T-helper 1 cell treated with Interleukin-12 subunit alpha and Interleukin-12 subunit beta and Interleukin-4 antibody, amounts not matched to agents 30 μg/mL and 1 μg/mL, for 36 hours (primary cell): ENCODE data around the gene NRGN.
"Not testable (repeated sequence)": the region's sequence is repeated elsewhere in the genome, so short reads cannot be mapped to it uniquely, and the experiment has no call there.

ENCODE experiments used
- H3K27ac Mint-ChIP-seq: one replicate; pipeline ENCODE4 v1.8.0; 2021; ENCODE audit warnings: mild to moderate bottlenecking, mixed read lengths
- H3K27me3 Mint-ChIP-seq: one replicate; pipeline ENCODE4 v1.8.0; 2021; ENCODE audit warnings: low read depth, mixed read lengths
- H3K36me3 Mint-ChIP-seq: one replicate; pipeline ENCODE4 v1.8.0; 2021; ENCODE audit warnings: low read depth, mixed read lengths
- H3K4me1 Mint-ChIP-seq: one replicate; pipeline ENCODE4 v1.8.0; 2021; ENCODE audit warnings: low read depth, mixed read lengths
- H3K4me3 Mint-ChIP-seq: one replicate; pipeline ENCODE4 v1.8.0; 2021; ENCODE audit warnings: mild to moderate bottlenecking, moderate library complexity, mixed read lengths
- H3K9me3 Mint-ChIP-seq: one replicate; pipeline ENCODE4 v1.8.0; 2021; ENCODE audit warnings: mixed read lengths

NRGN gene

GRCh38 chr11:124758355-124759265 is 18.9 kb downstream of the NRGN start:
- H3K27ac Mint-ChIP-seq = no peak overlapping the region
- H3K4me3 Mint-ChIP-seq = peak overlapping the region; percentile 56
- no peaks in the 10 kb centered on the region for H3K9me3 Mint-ChIP-seq
- H3K27me3 Mint-ChIP-seq = peaks cover 70% of the 10 kb centered on the region
- no peaks in the 10 kb centered on the region for H3K36me3 Mint-ChIP-seq
- H3K4me1 Mint-ChIP-seq = peaks cover 11% of the 10 kb centered on the region

GRCh38 chr11:124759266-124760204 is 19.8 kb downstream of the NRGN start:
- Mint-ChIP-seq H3K27ac (no peak overlapping the region), H3K27me3 (peaks cover 68% of the 10 kb centered on the region), H3K4me1 (peaks cover 11% of the 10 kb centered on the region), H3K9me3 (no peaks in the 10 kb centered on the region), H3K4me3 (peak overlapping the region; percentile 7), H3K36me3 (no peaks in the 10 kb centered on the region)

GRCh38 chr11:124760205-124760652 is 20.5 kb downstream of the NRGN start:
- Mint-ChIP-seq H3K9me3 (no peaks in the 10 kb centered on the region), H3K36me3 (no peaks in the 10 kb centered on the region), H3K27me3 (peaks cover 62% of the 10 kb centered on the region), H3K27ac (no peak overlapping the region), H3K4me1 (peaks cover 11% of the 10 kb centered on the region), H3K4me3 (no peak overlapping the region)

- Mint-ChIP-seq H3K36me3 (peaks cover 1% of the 10 kb centered on the region), H3K27me3 (peaks cover 62% of the 10 kb centered on the region), H3K9me3 (no peaks in the 10 kb centered on the region), H3K27ac (no peak overlapping the region), H3K4me3 (peak overlapping the region; percentile 21), H3K4me1 (peaks cover 11% of the 10 kb centered on the region)
Observed at GRCh38 chr11:124760806-124761205, 21.1 kb downstream of the NRGN start.

GRCh38 chr11:124761301-124762104 is 21.8 kb downstream of the NRGN start:
- Mint-ChIP-seq H3K4me3 (peak overlapping the region; percentile 28), H3K9me3 (no peaks in the 10 kb centered on the region), H3K36me3 (peaks cover 4% of the 10 kb centered on the region), H3K27ac (no peak overlapping the region), H3K27me3 (peaks cover 55% of the 10 kb centered on the region), H3K4me1 (peaks cover 11% of the 10 kb centered on the region)

- no peak within 1 kb of the TSS for H3K27ac Mint-ChIP-seq
- peaks cover 6% of the 10 kb centered on the region for H3K36me3 Mint-ChIP-seq
- H3K27me3 Mint-ChIP-seq = peaks cover 48% of the 10 kb centered on the region
- H3K4me1 Mint-ChIP-seq = peaks cover 11% of the 10 kb centered on the region
- no peaks in the 10 kb centered on the region for H3K9me3 Mint-ChIP-seq
- peak within 1 kb of the TSS; percentile 95 for H3K4me3 Mint-ChIP-seq
Observed at GRCh38 chr11:124762105-124762623, 22.4 kb downstream of the NRGN start, which contains the start of gene ESAM. ESAM (minus strand) TSS chr11:124762290; CDS start chr11:124762154, 136 bp downstream.

GRCh38 chr11:124762624-124763155 is 22.9 kb downstream of the NRGN start:
- Mint-ChIP-seq H3K36me3 (peaks cover 6% of the 10 kb centered on the region), H3K4me3 (peak overlapping the region; percentile 95), H3K9me3 (no peaks in the 10 kb centered on the region), H3K27me3 (peaks cover 43% of the 10 kb centered on the region), H3K4me1 (peaks cover 11% of the 10 kb centered on the region), H3K27ac (no peak overlapping the region)

GRCh38 chr11:124763156-124763947 is 23.6 kb downstream of the NRGN start:
- H3K27ac Mint-ChIP-seq = no peak overlapping the region
- peaks cover 8% of the 10 kb centered on the region for H3K4me1 Mint-ChIP-seq
- H3K9me3 Mint-ChIP-seq = no peaks in the 10 kb centered on the region
- H3K27me3 Mint-ChIP-seq = peaks cover 36% of the 10 kb centered on the region
- H3K36me3 Mint-ChIP-seq = peaks cover 6% of the 10 kb centered on the region
- peak overlapping the region; percentile 95 for H3K4me3 Mint-ChIP-seq

GRCh38 chr11:124766156-124766555 is 26.4 kb downstream of the NRGN start:
- peaks cover 6% of the 10 kb centered on the region for H3K36me3 Mint-ChIP-seq
- no peak overlapping the region for H3K4me3 Mint-ChIP-seq
- H3K27ac Mint-ChIP-seq = no peak overlapping the region
- peaks cover 3% of the 10 kb centered on the region for H3K4me1 Mint-ChIP-seq
- peaks cover 10% of the 10 kb centered on the region for H3K27me3 Mint-ChIP-seq
- H3K9me3 Mint-ChIP-seq = no peaks in the 10 kb centered on the region

GRCh38 chr11:124768914-124769313 is 29.2 kb downstream of the NRGN start:
- Mint-ChIP-seq H3K4me1 (peaks cover 2% of the 10 kb centered on the region), H3K27ac (no peak overlapping the region), H3K9me3 (no peaks in the 10 kb centered on the region), H3K36me3 (peaks cover 12% of the 10 kb centered on the region), H3K27me3 (no peaks in the 10 kb centered on the region), H3K4me3 (no peak overlapping the region)

- Mint-ChIP-seq H3K4me1 (peaks cover 2% of the 10 kb centered on the region), H3K27me3 (no peaks in the 10 kb centered on the region), H3K9me3 (no peaks in the 10 kb centered on the region), H3K36me3 (peaks cover 12% of the 10 kb centered on the region), H3K4me3 (no peak overlapping the region), H3K27ac (no peak overlapping the region)
Observed at GRCh38 chr11:124769806-124770774, 30.3 kb downstream of the NRGN start.

GRCh38 chr11:124770959-124771358 is 31.2 kb downstream of the NRGN start:
- H3K27me3 Mint-ChIP-seq, H3K27ac Mint-ChIP-seq, H3K4me3 Mint-ChIP-seq, H3K9me3 Mint-ChIP-seq, H3K4me1 Mint-ChIP-seq: not testable (repeated sequence)
- H3K36me3 Mint-ChIP-seq = peaks cover 11% of the 10 kb centered on the region
